ENCODE measurements around the gene HPN. TPM values are rescaled to one million over a fixed set of nuclear protein-coding genes. Genes with fewer than 3 reads are reported as not detected.

Gene HPN
- total RNA-seq, 1 donor from 2014 or later: 3.4 TPM

GRCh38 chr19:35109395-35110112 lies 68.0 kb downstream of the HPN start:
- TF ChIP-seq, protein P1, sequence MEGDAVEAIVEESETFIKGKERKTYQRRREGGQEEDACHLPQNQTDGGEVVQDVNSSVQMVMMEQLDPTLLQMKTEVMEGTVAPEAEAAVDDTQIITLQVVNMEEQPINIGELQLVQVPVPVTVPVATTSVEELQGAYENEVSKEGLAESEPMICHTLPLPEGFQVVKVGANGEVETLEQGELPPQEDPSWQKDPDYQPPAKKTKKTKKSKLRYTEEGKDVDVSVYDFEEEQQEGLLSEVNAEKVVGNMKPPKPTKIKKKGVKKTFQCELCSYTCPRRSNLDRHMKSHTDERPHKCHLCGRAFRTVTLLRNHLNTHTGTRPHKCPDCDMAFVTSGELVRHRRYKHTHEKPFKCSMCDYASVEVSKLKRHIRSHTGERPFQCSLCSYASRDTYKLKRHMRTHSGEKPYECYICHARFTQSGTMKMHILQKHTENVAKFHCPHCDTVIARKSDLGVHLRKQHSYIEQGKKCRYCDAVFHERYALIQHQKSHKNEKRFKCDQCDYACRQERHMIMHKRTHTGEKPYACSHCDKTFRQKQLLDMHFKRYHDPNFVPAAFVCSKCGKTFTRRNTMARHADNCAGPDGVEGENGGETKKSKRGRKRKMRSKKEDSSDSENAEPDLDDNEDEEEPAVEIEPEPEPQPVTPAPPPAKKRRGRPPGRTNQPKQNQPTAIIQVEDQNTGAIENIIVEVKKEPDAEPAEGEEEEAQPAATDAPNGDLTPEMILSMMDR (IDR thresholded peaks at IDR 0.05; ENCODE audit: borderline replicate concordance): no peak

DNA sequence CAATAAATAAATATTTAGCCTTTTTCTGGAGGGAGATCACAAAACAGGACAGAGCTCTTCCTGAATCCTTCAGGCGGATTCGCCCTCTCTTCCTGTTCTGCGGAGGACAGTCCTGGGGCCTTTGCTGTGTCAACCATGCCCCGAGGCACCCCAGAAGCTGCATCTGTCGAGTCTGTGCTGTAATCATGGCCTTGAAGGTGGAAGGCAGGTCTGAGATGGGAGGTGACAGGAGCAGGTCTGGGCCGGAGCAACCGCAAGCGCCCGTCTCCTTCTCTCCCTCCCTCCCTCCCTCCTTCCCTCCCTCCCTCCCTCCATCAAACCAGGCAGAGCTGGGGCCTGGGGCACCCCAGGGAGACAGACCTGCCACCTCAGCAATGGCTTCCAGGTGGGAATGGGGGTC lies 69.5 kb downstream of the HPN start:
- no peak for DNase-seq
- TF ChIP-seq, protein P1 (IDR thresholded peaks at IDR 0.05; ENCODE audit: borderline replicate concordance): no peak
- H3K4me3 ChIP-seq: no peak overlapping the region
- peaks cover 14% of the 10 kb centered on the region for H3K4me1 ChIP-seq
- H3K27me3 ChIP-seq (ENCODE audit: low read depth): no peaks in the 10 kb centered on the region
- H3K36me3 ChIP-seq: no peaks in the 10 kb centered on the region
- H3K27ac ChIP-seq (replicated peaks): no peak overlapping the region
- intact Hi-C loops (cut with micrococcal nuclease): no loop called here
- no peaks in the 10 kb centered on the region for H3K9me3 ChIP-seq (replicated peaks)

More at GRCh38 chr19:35109395-35110112, 68.0 kb downstream of the HPN start:
- intact Hi-C loops (cut with micrococcal nuclease): no loop called here
- Histone ChIP-seq H3K4me3 (no peak overlapping the region), H3K27ac (replicated peaks) (no peak overlapping the region), H3K36me3 (no peaks in the 10 kb centered on the region), H3K4me1 (peaks cover 4% of the 10 kb centered on the region), H3K9me3 (replicated peaks) (no peaks in the 10 kb centered on the region), H3K27me3 (ENCODE audit: low read depth) (no peaks in the 10 kb centered on the region)
- no peak for DNase-seq

DNA sequence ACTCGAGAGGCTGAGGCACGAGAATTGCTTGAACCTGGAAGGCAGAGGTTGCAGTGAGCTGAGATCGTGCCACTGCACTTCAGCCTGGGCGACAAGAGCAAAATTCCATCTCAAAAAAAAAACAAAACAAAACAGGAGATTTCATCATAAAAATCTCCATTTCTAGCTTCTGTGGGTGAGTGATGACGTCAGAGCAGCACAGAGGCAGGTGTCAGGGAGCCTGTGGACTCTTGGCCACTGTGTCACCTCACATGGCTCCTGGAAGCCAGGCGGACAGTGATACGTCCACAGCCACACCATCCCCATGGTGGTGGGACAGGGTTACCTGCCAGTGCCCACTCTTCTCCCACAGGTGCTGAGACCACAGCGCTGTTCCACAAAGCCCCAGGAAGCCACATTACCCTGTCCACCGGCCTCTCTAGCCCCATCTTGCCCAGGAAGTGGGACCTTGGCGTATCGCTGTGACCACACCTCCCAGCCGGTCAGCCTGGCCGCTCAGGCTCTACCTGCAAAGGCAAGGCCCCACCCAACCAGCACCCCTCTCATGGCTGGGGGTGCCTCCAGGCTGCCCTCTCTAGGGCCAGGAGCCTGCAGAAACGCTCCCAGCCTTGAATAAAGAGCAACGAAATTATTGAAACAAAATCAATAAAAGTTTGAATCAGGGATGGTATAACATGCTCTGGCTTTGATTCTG lies 71.6 kb downstream of the HPN start:
- Histone ChIP-seq H3K4me3 (no peak overlapping the region), H3K27me3 (ENCODE audit: low read depth) (no peaks in the 10 kb centered on the region), H3K4me1 (peaks cover 14% of the 10 kb centered on the region), H3K9me3 (replicated peaks) (no peaks in the 10 kb centered on the region), H3K27ac (replicated peaks) (no peak overlapping the region), H3K36me3 (no peaks in the 10 kb centered on the region)
- no peak for DNase-seq
- TF ChIP-seq, protein P1 (IDR thresholded peaks at IDR 0.05; ENCODE audit: borderline replicate concordance): no peak
- intact Hi-C loops (cut with micrococcal nuclease): no loop called here

DNA sequence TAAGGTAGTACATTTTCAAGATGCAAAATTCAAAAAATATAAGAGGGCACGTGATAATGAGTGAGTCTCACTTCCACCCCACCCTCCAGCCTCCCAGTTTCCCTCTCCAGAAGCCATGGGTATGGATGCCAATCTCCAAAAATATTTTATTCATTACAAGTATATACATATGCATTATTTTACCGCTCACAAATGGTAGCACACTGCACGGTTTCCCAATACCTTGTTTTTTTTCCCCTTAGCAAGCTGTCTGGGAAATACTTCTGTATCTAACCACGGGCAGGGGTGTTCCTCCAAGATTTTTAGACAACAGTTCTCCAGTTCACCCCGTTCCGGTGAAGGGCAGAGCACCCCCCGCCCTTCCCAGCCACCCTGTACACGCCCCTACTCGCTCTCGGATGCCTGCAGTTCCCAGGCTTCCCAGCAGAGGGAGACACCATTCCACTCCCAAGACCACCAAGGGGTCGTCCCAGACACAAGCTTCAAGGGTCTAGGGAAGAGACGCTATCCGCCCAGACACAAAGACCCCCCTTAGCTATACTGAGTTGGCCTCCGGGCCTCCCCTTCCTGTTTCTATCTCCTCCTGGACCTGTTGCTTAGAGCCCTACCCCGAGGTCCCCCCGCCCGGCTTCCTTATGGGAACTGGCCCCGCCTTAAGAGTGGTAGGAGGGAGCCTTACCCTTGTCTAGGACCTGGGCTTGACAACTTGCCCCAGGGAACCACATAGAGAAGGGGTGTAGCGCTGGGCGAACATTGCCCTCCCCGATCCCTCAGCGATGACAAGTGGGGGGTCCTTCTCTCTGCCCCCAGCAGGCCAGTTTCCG lies 73.0 kb downstream of the HPN start:
- Histone ChIP-seq H3K36me3 (no peaks in the 10 kb centered on the region), H3K4me1 (peaks cover 19% of the 10 kb centered on the region), H3K27ac (replicated peaks) (no peak overlapping the region), H3K9me3 (replicated peaks) (no peaks in the 10 kb centered on the region), H3K27me3 (ENCODE audit: low read depth) (no peaks in the 10 kb centered on the region), H3K4me3 (peak overlapping the region; percentile 54)
- TF ChIP-seq, protein P1 (IDR thresholded peaks at IDR 0.05; ENCODE audit: borderline replicate concordance): no peak
- intact Hi-C loops (cut with micrococcal nuclease): no loop called here
- peak; percentile 72 for DNase-seq

- intact Hi-C loops (cut with micrococcal nuclease): no loop called here
- peak within 1 kb of the TSS; percentile 51 for H3K27ac ChIP-seq (replicated peaks)
Observed at GRCh38 chr19:35115177-35115951, 73.8 kb downstream of the HPN start, which contains the start of gene FXYD3. Gene FXYD3, plus strand, starts transcription at chr19:35115823. Its CDS starts 3,554 bp downstream, at chr19:35119377.

More at GRCh38 chr19:35115177-35115951, 73.8 kb downstream of the HPN start, which contains the start of gene FXYD3:
- Histone ChIP-seq H3K36me3 (no peaks in the 10 kb centered on the region), H3K4me3 (peak within 1 kb of the TSS; percentile 54), H3K9me3 (replicated peaks) (no peaks in the 10 kb centered on the region), H3K4me1 (peaks cover 19% of the 10 kb centered on the region), H3K27me3 (ENCODE audit: low read depth) (no peaks in the 10 kb centered on the region)
- DNase-seq: no peak
- TF ChIP-seq, protein P1 (IDR thresholded peaks at IDR 0.05; ENCODE audit: borderline replicate concordance): no peak
